Calu3 (cell line): Measurements from ENCODE around the gene LBHD2. TPM values are rescaled to one million over a fixed set of nuclear protein-coding genes. Genes with fewer than 3 reads are reported as not detected.

Experiments used
- BruUV-seq: library from RNA; stranded (reverse); fragments of 400-500 nt; replicated peaks from 2 replicates; lab custom pipeline; 2021; lab: Mats Ljungman, UMichigan
- CTCF ChIA-PET: fragments of 300-600 bp; sonication (Branson Sonifier 250); formaldehyde crosslinking; loops from one replicate; lab custom pipeline; 2022; ENCODE audit warnings: antibody characterized with exemption; lab: Charles Lee
- DNase-seq: peaks from one replicate; pipeline ENCODE4 v3.0.0; 2022
- H3K27ac Mint-ChIP-seq: one replicate; pipeline ENCODE4 v1.8.0; 2022; ENCODE audit warnings: mixed read lengths; ENCODE audit not compliant: unreplicated experiment
- H3K27me3 Mint-ChIP-seq: one replicate; pipeline ENCODE4 v1.8.0; 2022; ENCODE audit warnings: mixed read lengths; ENCODE audit not compliant: unreplicated experiment
- H3K36me3 Mint-ChIP-seq: one replicate; pipeline ENCODE4 v1.8.0; 2022; ENCODE audit warnings: mild to moderate bottlenecking, moderate library complexity, mixed read lengths; ENCODE audit not compliant: insufficient read depth, unreplicated experiment
- H3K4me1 Mint-ChIP-seq: one replicate; pipeline ENCODE4 v1.8.0; 2022; ENCODE audit warnings: mild to moderate bottlenecking, low read depth, mixed read lengths; ENCODE audit not compliant: unreplicated experiment
- H3K4me3 Mint-ChIP-seq: one replicate; pipeline ENCODE4 v1.8.0; 2022; ENCODE audit warnings: mild to moderate bottlenecking, low read depth, moderate library complexity, mixed read lengths; ENCODE audit not compliant: unreplicated experiment
- H3K9me3 Mint-ChIP-seq: one replicate; pipeline ENCODE4 v1.8.0; 2022; ENCODE audit warnings: low read depth, mixed read lengths; ENCODE audit not compliant: unreplicated experiment
- CTCF ChIP-seq: fragments of 200-600 bp; IDR thresholded peaks from one replicate; pipeline ENCODE4 v1.8.0; 2022; ENCODE audit warnings: antibody characterized with exemption; ENCODE audit not compliant: unreplicated experiment
- intact Hi-C: fragments of 100-400 bp; cut with micrococcal nuclease; formaldehyde crosslinking; loops from one replicate; pipeline ENCODE4 v1.10.0; 2022; ENCODE audit not compliant: unreplicated experiment
- total RNA-seq: library from RNA; stranded (reverse); gene quantifications from 2 replicates; pipeline ENCODE4 v1.2.3, GENCODE V29; 2022

Gene LBHD2
- total RNA-seq, 1 experiment from 2014 or later = not detected

GRCh38 chr14:103105580-103106150, 21.7 kb downstream of the LBHD2 start:
- Mint-ChIP-seq H3K9me3 (no peaks in the 10 kb centered on the region), H3K27ac (peak overlapping the region; percentile 47), H3K4me3 (no peak overlapping the region), H3K4me1 (peaks cover 25% of the 10 kb centered on the region), H3K27me3 (no peaks in the 10 kb centered on the region), H3K36me3 (peaks cover 24% of the 10 kb centered on the region)
- CTCF ChIA-PET = interaction anchor here (0.6 to 3.2 kb wide), 19 partner anchors 7 to 411 kb away, joined by 3 to 36 read pairs (median 5); partner anchors contain the start of genes EIF5 and EXOC3L4
- TF ChIP-seq CTCF = no peak
- DNase-seq = peak; percentile 57
- intact Hi-C loops = loop anchor here (1.0 kb wide), 2 partner anchors 80 to 187 kb away; no protein-coding TSS in a partner anchor
- BruUV-seq = no TSS peak

GRCh38 chr14:103107455-103107854, 23.4 kb downstream of the LBHD2 start:
- no peak overlapping the region for H3K27ac Mint-ChIP-seq
- no peaks in the 10 kb centered on the region for H3K27me3 Mint-ChIP-seq
- H3K4me1 Mint-ChIP-seq = peaks cover 39% of the 10 kb centered on the region
- peaks cover 24% of the 10 kb centered on the region for H3K36me3 Mint-ChIP-seq
- CTCF ChIA-PET = interaction anchor here (1.4 to 3.2 kb wide), 3 partner anchors 9 to 184 kb away, joined by 4 to 27 read pairs (median 17); partner anchors contain the start of gene EXOC3L4
- intact Hi-C loops = no loop called here
- no peak for TF ChIP-seq CTCF
- H3K4me3 Mint-ChIP-seq = no peak overlapping the region
- no peak for DNase-seq
- H3K9me3 Mint-ChIP-seq = no peaks in the 10 kb centered on the region
- BruUV-seq = no TSS peak

DNA sequence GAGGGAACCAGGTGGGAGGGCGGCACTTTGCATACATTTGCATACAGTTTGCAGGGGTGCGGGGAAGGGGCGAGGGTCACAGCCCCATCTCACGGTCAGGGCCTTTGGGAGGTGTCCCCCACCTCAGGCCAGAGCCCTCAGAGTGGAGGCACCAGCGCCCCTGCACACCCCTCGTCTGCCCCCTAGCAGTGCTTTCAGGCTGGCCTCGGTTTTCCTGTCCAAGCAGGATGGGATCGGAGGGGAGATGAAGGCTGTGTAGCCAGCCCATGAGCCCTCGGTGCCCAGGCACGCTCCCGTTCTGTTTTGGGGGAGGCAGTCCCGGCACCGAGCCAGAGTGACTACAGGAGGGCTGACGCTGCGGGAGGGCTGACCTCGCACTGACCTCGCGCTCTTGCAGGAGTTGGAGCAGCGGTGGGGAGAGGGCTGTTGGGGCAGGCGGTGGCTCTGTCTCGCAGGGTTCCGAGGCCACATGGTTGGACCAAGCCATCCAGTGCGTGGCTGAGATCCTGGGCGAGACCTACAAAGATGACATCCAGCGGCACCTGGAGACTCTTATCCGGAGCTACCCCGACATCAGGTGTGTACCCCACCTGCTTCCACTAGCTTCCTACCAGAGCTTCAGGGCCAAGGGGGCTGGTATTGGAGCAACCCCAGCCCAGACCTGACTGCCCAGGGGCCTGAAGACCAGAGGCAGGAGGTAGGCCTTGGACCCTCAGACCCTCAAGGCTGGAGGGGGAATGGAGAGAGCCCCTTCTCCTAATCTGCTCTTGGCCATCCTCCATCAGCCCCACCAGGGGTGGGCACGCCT, 24.1 kb downstream of the LBHD2 start:
- no peak overlapping the region for H3K4me3 Mint-ChIP-seq
- H3K9me3 Mint-ChIP-seq = no peaks in the 10 kb centered on the region
- no TSS peak for BruUV-seq
- H3K27me3 Mint-ChIP-seq = no peaks in the 10 kb centered on the region
- H3K4me1 Mint-ChIP-seq = peaks cover 46% of the 10 kb centered on the region
- CTCF ChIA-PET = no interaction called here
- H3K36me3 Mint-ChIP-seq = peaks cover 24% of the 10 kb centered on the region
- intact Hi-C loops = no loop called here
- H3K27ac Mint-ChIP-seq = no peak overlapping the region
- no peak for TF ChIP-seq CTCF
- DNase-seq = no peak

- no peak overlapping the region for H3K4me3 Mint-ChIP-seq
- H3K4me1 Mint-ChIP-seq = peaks cover 48% of the 10 kb centered on the region
- intact Hi-C loops = no loop called here
- no peak for DNase-seq
- no peak overlapping the region for H3K27ac Mint-ChIP-seq
- TF ChIP-seq CTCF = no peak
- no TSS peak for BruUV-seq
- CTCF ChIA-PET = no interaction called here
- peaks cover 19% of the 10 kb centered on the region for H3K36me3 Mint-ChIP-seq
- H3K27me3 Mint-ChIP-seq = no peaks in the 10 kb centered on the region
- no peaks in the 10 kb centered on the region for H3K9me3 Mint-ChIP-seq
These were observed 24.8 kb downstream of the LBHD2 start for GRCh38 chr14:103108749-103109207.
